ENCODE results near the gene TULP1. TPM values are rescaled to one million over a fixed set of nuclear protein-coding genes. Genes with fewer than 3 reads are reported as not detected.

TULP1 gene
- total RNA-seq, 1 experiment from 2014 or later: not detected

GRCh38 chr6:35561113-35561512 is 48.4 kb upstream of the TULP1 start:
- 0 out of 2 replicates have a peak, but pooled peaks cover 17% of the 10 kb centered on the region for H3K27me3 ChIP-seq (ENCODE audit: insufficient read depth, low read length)
- CTCF ChIA-PET: no interaction called here

GRCh38 chr6:35558571-35558970 is 45.9 kb upstream of the TULP1 start:
- TF ChIP-seq EZH2phosphoT487 (IDR thresholded peaks at IDR 0.05; ENCODE audit: borderline replicate concordance) (no peak), ZFX (IDR thresholded peaks at IDR 0.05) (no peak), RAD21 (IDR thresholded peaks at IDR 0.05; ENCODE audit: low read depth) (no peak)
- no TSS peak for BruUV-seq (replicated peaks)
- ATAC-seq: no peak
- Histone ChIP-seq H3K9me3 (ENCODE audit: control insufficient read depth in 1 of 2, insufficient read depth in 1 of 2, low read depth in 1 of 2, low read length in 2 of 2) (no peaks in the 10 kb centered on the region), H3K4me1 (ENCODE audit: control insufficient read depth in 1 of 2, insufficient read depth in 2 of 2, low read length in 2 of 2) (no peaks in the 10 kb centered on the region), H3K27ac (ENCODE audit: low read depth, low read length) (no peak overlapping the region), H2AFZ (ENCODE audit: low read depth, low read length, poor library complexity, severe bottlenecking) (no peak overlapping the region), H4K20me1 (ENCODE audit: insufficient read depth) (no peaks in the 10 kb centered on the region), H3K4me3 (replicated peaks in 1 of 2; ENCODE audit: low read depth in 1 of 2, low read length in 2 of 2) (no peak overlapping the region), H3K9me2 (ENCODE audit: insufficient read depth) (no peaks in the 10 kb centered on the region), H3K36me3 (ENCODE audit: control insufficient read depth in 1 of 2, insufficient read depth in 2 of 2, low read length in 2 of 2) (no peaks in the 10 kb centered on the region), H3K9ac (ENCODE audit: low read length) (no peak overlapping the region), H3K4me2 (ENCODE audit: low read length) (no peak overlapping the region), H3K27me3 (ENCODE audit: insufficient read depth, low read length) (0 out of 2 replicates have a peak, but pooled peaks cover 4% of the 10 kb centered on the region), H3K79me2 (ENCODE audit: insufficient read depth, low read length) (no peaks in the 10 kb centered on the region)
- CTCF ChIA-PET: interaction anchor here (0.8 to 1.6 kb wide), 2 partner anchors 11 to 177 kb away, joined by 3 to 5 read pairs; no protein-coding TSS in a partner anchor
- RAD21 ChIA-PET (ENCODE audit: low non-redundant PET in 1 of 2, low total read pairs in 2 of 2, uncharacterized antibody in 2 of 2, unreplicated experiment in 2 of 2): no interaction called here
- DNase-seq (ENCODE audit: low read depth, low spot score): no peak
- intact Hi-C loops (cut with micrococcal nuclease): no loop called here
- POLR2A ChIA-PET: no interaction called here

More at GRCh38 chr6:35561113-35561512, 48.4 kb upstream of the TULP1 start:
- H3K9me3 ChIP-seq (ENCODE audit: control insufficient read depth in 1 of 2, insufficient read depth in 1 of 2, low read depth in 1 of 2, low read length in 2 of 2): no peaks in the 10 kb centered on the region
- TF ChIP-seq ATF3 (IDR thresholded peaks at IDR 0.05) (no peak), ZNF274 (IDR thresholded peaks at IDR 0.05; ENCODE audit: low read depth, low read length) (no peak), EZH2phosphoT487 (IDR thresholded peaks at IDR 0.05; ENCODE audit: borderline replicate concordance) (no peak), JUND (IDR thresholded peaks at IDR 0.05) (no peak), CBX3 (IDR thresholded peaks at IDR 0.05; ENCODE audit: low read depth) (no peak), ELF1 (IDR thresholded peaks at IDR 0.05; ENCODE audit: borderline replicate concordance, low read depth) (no peak)
- no peak overlapping the region for H3K9ac ChIP-seq (ENCODE audit: low read length)
- H3K4me1 ChIP-seq (ENCODE audit: control insufficient read depth in 1 of 2, insufficient read depth in 2 of 2, low read length in 2 of 2): no peaks in the 10 kb centered on the region
- no peak overlapping the region for H3K4me2 ChIP-seq (ENCODE audit: low read length)
- no peaks in the 10 kb centered on the region for H4K20me1 ChIP-seq (ENCODE audit: insufficient read depth)
- no peak overlapping the region for H3K27ac ChIP-seq (ENCODE audit: low read depth, low read length)
- H3K79me2 ChIP-seq (ENCODE audit: insufficient read depth, low read length): no peaks in the 10 kb centered on the region
- intact Hi-C loops (cut with micrococcal nuclease): no loop called here
- POLR2A ChIA-PET: no interaction called here
- H2AFZ ChIP-seq (ENCODE audit: low read depth, low read length, poor library complexity, severe bottlenecking): no peak overlapping the region
- RAD21 ChIA-PET (ENCODE audit: low non-redundant PET in 1 of 2, low total read pairs in 2 of 2, uncharacterized antibody in 2 of 2, unreplicated experiment in 2 of 2): no interaction called here
- BruUV-seq (replicated peaks): no TSS peak
- H3K9me2 ChIP-seq (ENCODE audit: insufficient read depth): no peaks in the 10 kb centered on the region
- no peak for DNase-seq (ENCODE audit: low read depth, low spot score)
- H3K4me3 ChIP-seq (replicated peaks in 1 of 2; ENCODE audit: low read depth in 1 of 2, low read length in 2 of 2): no peak overlapping the region
- H3K36me3 ChIP-seq (ENCODE audit: control insufficient read depth in 1 of 2, insufficient read depth in 2 of 2, low read length in 2 of 2): no peaks in the 10 kb centered on the region
- no peak for ATAC-seq

Measured in HCT116 (cell line).